Esophagus muscularis mucosa (tissue), 4 donors: Measurements from ENCODE around the gene RAVER2. TPM values are rescaled to one million over a fixed set of nuclear protein-coding genes. Genes with fewer than 3 reads are reported as not detected.

Experiments
- DNase-seq: peaks from one replicate; pipeline ENCODE4 v3.0.0-alpha.2; 2017; ENCODE audit errors: extremely low spot score
- H3K27ac ChIP-seq, 4 donors: fragments of 200-600 bp; sonication (generic); replicated peaks in 1 of 4; 1 replicate in 3 of 4; 2 replicates in 1 of 4; pipeline ENCODE4 v1.5.1; 2016 to 2019; ENCODE audit warnings: mild to moderate bottlenecking in 1 of 4
- H3K27me3 ChIP-seq, 4 donors: fragments of 200-600 bp; sonication (generic); one replicate each; pipeline versions ENCODE4 v1.5.1 to v1.6.0; 2016 to 2019
- H3K36me3 ChIP-seq, 4 donors: fragments of 200-600 bp; sonication (generic); one replicate each; pipeline ENCODE4 v1.5.1; 2016 to 2019
- H3K4me1 ChIP-seq, 4 donors: fragments of 200-600 bp; sonication (generic); one replicate each; pipeline ENCODE4 v1.5.1; 2016 to 2019
- H3K4me3 ChIP-seq, 4 donors: fragments of 200-600 bp; sonication (generic); 1 replicate in 2 of 4; 2 replicates in 2 of 4; pipeline ENCODE4 v1.5.1; 2016 to 2019; ENCODE audit warnings: mild to moderate bottlenecking in 4 of 4, moderate library complexity in 1 of 4
- H3K9me3 ChIP-seq, 4 donors: fragments of 200-600 bp; sonication (generic); 1 replicate in 3 of 4; 2 replicates in 1 of 4; pipeline ENCODE4 v1.5.1; 2016 to 2019
- CTCF ChIP-seq, 3 experiments: fragments of 200-600 bp in 2 of 3; fragments of 450-650 bp in 1 of 3; sonication (generic) in 2 of 3; IDR thresholded peaks; one replicate each; pipeline ENCODE4 v1.5.1; 2017 to 2019; ENCODE audit warnings: antibody characterized with exemption in 3 of 3, mild to moderate bottlenecking in 2 of 3, moderate library complexity in 1 of 3
- EP300 ChIP-seq: sonication (generic); formaldehyde crosslinking; IDR thresholded peaks from one replicate; pipeline ENCODE4 v1.6.1; 2017; ENCODE audit warnings: antibody characterized with exemption
- POLR2A ChIP-seq: fragments of 450-650 bp; IDR thresholded peaks from one replicate; pipeline ENCODE4 v1.6.1; 2017; ENCODE audit warnings: antibody characterized with exemption, moderate library complexity, mild to moderate bottlenecking, low read depth
- POLR2AphosphoS5 ChIP-seq, 2 donors: sonication (generic); formaldehyde crosslinking; IDR thresholded peaks; one replicate each; pipeline ENCODE4 v1.6.1; 2017; ENCODE audit warnings: antibody characterized with exemption in 2 of 2
- WGBS: methylation state at CpG from one replicate; pipeline ENCODE4 v1.1.5; 2018; 5-methylcytosine and 5-hydroxymethylcytosine counted together
- intact Hi-C: fragments of 100-400 bp; cut with DNase I; formaldehyde crosslinking; loops from one replicate; pipeline ENCODE4 v1.15.1; 2023
- total RNA-seq, 4 donors: library from RNA; depleted of rRNA; stranded (reverse); fragments of >200 nt; gene quantifications; one replicate each; pipeline versions ENCODE4 v1.1.0 to v1.2.1, GENCODE V29; 2016

RAVER2 gene
- total RNA-seq, 4 donors from 2014 or later, result 17.9 to 30.2 (median 22.4) TPM

- DNase-seq, result no peak
- Histone ChIP-seq H3K36me3 (peaks cover 28 to 72% (median 55%) of the 10 kb centered on the region in 4 donors), H3K9me3 (no peaks in the 10 kb centered on the region), H3K4me1 (peaks cover 0 to 14% (median 0%) of the 10 kb centered on the region in 4 donors), H3K27ac (no peak overlapping the region), H3K27me3 (no peaks in the 10 kb centered on the region), H3K4me3 (no peak overlapping the region)
- intact Hi-C loops, result no loop called here
- WGBS, result 88% methylated on average over 1 of the region's 1 CpG
- TF ChIP-seq POLR2A, result no peak
- no peak for TF ChIP-seq CTCF (IDR thresholded peaks at IDR 0.05)
- no peak for TF ChIP-seq EP300
- TF ChIP-seq POLR2AphosphoS5 (IDR thresholded peaks at IDR 0.05), result no peak
Observed at GRCh38 chr1:64877598-64877997, 132.7 kb downstream of the RAVER2 start.

GRCh38 chr1:64878090-64878489 is 133.2 kb downstream of the RAVER2 start:
- Histone ChIP-seq H3K9me3 (no peaks in the 10 kb centered on the region), H3K27ac (no peak overlapping the region), H3K4me1 (peaks cover 0 to 14% (median 0%) of the 10 kb centered on the region in 4 donors), H3K4me3 (no peak overlapping the region), H3K36me3 (peaks cover 28 to 72% (median 56%) of the 10 kb centered on the region in 4 donors), H3K27me3 (no peaks in the 10 kb centered on the region)
- intact Hi-C loops, result no loop called here
- no peak for DNase-seq
- TF ChIP-seq POLR2AphosphoS5 (IDR thresholded peaks at IDR 0.05) (no peak), POLR2A (no peak), EP300 (no peak), CTCF (IDR thresholded peaks at IDR 0.05) (no peak)

GRCh38 chr1:64878931-64879611 is 134.2 kb downstream of the RAVER2 start:
- Histone ChIP-seq H3K27me3 (no peaks in the 10 kb centered on the region), H3K27ac (no peak overlapping the region), H3K36me3 (peaks cover 25 to 67% (median 51%) of the 10 kb centered on the region in 4 donors), H3K9me3 (no peaks in the 10 kb centered on the region), H3K4me3 (no peak overlapping the region), H3K4me1 (peaks cover 0 to 14% (median 0%) of the 10 kb centered on the region in 4 donors)
- 86% methylated on average over 12 of the region's 12 CpGs for WGBS
- DNase-seq, result no peak
- TF ChIP-seq POLR2A (no peak), CTCF (IDR thresholded peaks at IDR 0.05) (no peak), POLR2AphosphoS5 (IDR thresholded peaks at IDR 0.05) (no peak), EP300 (no peak)
- intact Hi-C loops, result no loop called here

GRCh38 chr1:64880449-64880848 is 135.6 kb downstream of the RAVER2 start:
- Histone ChIP-seq H3K36me3 (peaks cover 17 to 65% (median 45%) of the 10 kb centered on the region in 4 donors), H3K9me3 (no peaks in the 10 kb centered on the region)

More at GRCh38 chr1:64880449-64880848, 135.6 kb downstream of the RAVER2 start:
- Histone ChIP-seq H3K27me3 (no peaks in the 10 kb centered on the region), H3K27ac (no peak overlapping the region), H3K4me1 (peaks cover 0 to 7% (median 0%) of the 10 kb centered on the region in 4 donors), H3K4me3 (no peak overlapping the region)
- WGBS, result 100% methylated on average over 4 of the region's 4 CpGs
- TF ChIP-seq POLR2A (no peak), POLR2AphosphoS5 (IDR thresholded peaks at IDR 0.05) (no peak), CTCF (IDR thresholded peaks at IDR 0.05) (no peak), EP300 (no peak)
- peak; percentile 24 for DNase-seq
- intact Hi-C loops, result no loop called here
